NB4 (cell line): Measurements from ENCODE around the gene S100A13.
"Not testable (repeated sequence)": the region's sequence is repeated elsewhere in the genome, so short reads cannot be mapped to it uniquely, and the experiment has no call there.

Experiments
- DNase-seq: peaks from one replicate; pipeline ENCODE4 v3.0.0; 2010; ENCODE audit warnings: low read depth
- H3K4me3 ChIP-seq: one replicate; pipeline ENCODE4 v1.5.1; 2011; ENCODE audit warnings: mild to moderate bottlenecking, low read depth, low read length, moderate library complexity
- CTCF ChIP-seq: IDR thresholded peaks from one replicate; pipeline ENCODE4 v1.5.1; 2012; ENCODE audit warnings: low read depth, low read length
- MAX ChIP-seq: IDR thresholded peaks from 2 replicates; pipeline ENCODE4 v1.6.1; 2011; ENCODE audit warnings: low read depth, low read length
- MYC ChIP-seq: IDR thresholded peaks from 2 replicates; pipeline ENCODE4 v1.6.1; 2011; ENCODE audit warnings: low read depth, low read length
- POLR2A ChIP-seq: IDR thresholded peaks from 2 replicates; pipeline ENCODE4 v1.6.1; 2011; ENCODE audit warnings: mild to moderate bottlenecking; ENCODE audit not compliant: insufficient read length; ENCODE audit errors: extremely low read depth

The S100A13 gene

GRCh38 chr1:153640861-153641260 lies 13.6 kb upstream of the S100A13 start:
- H3K4me3 ChIP-seq: no peak overlapping the region
- TF ChIP-seq CTCF (no peak), MAX (no peak), POLR2A (no peak), MYC (no peak)
- no peak for DNase-seq

- not testable (repeated sequence) for DNase-seq, H3K4me3 ChIP-seq
These were observed 12.9 kb upstream of the S100A13 start for GRCh38 chr1:153640213-153640612.

- DNase-seq: no peak
- no peak overlapping the region for H3K4me3 ChIP-seq
- TF ChIP-seq POLR2A: no peak
- TF ChIP-seq MYC: no peak
- no peak for TF ChIP-seq CTCF
- TF ChIP-seq MAX: no peak
These were observed 12.0 kb upstream of the S100A13 start for GRCh38 chr1:153639280-153639679.

- H3K4me3 ChIP-seq: no peak overlapping the region
- TF ChIP-seq MYC (no peak), MAX (no peak), POLR2A (no peak), CTCF (no peak)
- DNase-seq: no peak
These were observed 11.0 kb upstream of the S100A13 start for GRCh38 chr1:153638261-153638660.

- DNase-seq: no peak
- no peak overlapping the region for H3K4me3 ChIP-seq
These were observed 9.0 kb upstream of the S100A13 start for GRCh38 chr1:153636312-153636711.

GRCh38 chr1:153635872-153636271 lies 8.6 kb upstream of the S100A13 start:
- no peak for DNase-seq
- H3K4me3 ChIP-seq: peak overlapping the region; percentile 44
- TF ChIP-seq POLR2A (no peak), MAX (no peak), MYC (no peak), CTCF (no peak)

More at GRCh38 chr1:153636312-153636711, 9.0 kb upstream of the S100A13 start:
- no peak for TF ChIP-seq CTCF
- TF ChIP-seq MYC: no peak
- TF ChIP-seq MAX: no peak
- TF ChIP-seq POLR2A: no peak
